WTC11 (cell line): Measurements from ENCODE around the gene TPR. TPM values are rescaled to one million over a fixed set of nuclear protein-coding genes. Genes with fewer than 3 reads are reported as not detected.
"Not testable (repeated sequence)": the region's sequence is repeated elsewhere in the genome, so short reads cannot be mapped to it uniquely, and the experiment has no call there.

Experiments
- ATAC-seq: fragments of 200-7000 bp; cut with Tn5 transposase; 2 replicates; pipeline ENCODE4 v1.10.0; 2021; ENCODE audit warnings: mild to moderate bottlenecking, moderate library complexity
- CTCF ChIA-PET: fragments of 300-600 bp; sonication (Branson Sonifier 250); formaldehyde crosslinking; loops from one replicate; lab custom pipeline; 2021; ENCODE audit warnings: antibody characterized with exemption; lab: Charles Lee
- POLR2A ChIA-PET: fragments of 350-600 bp; sonication (Branson Sonifier 250); formaldehyde crosslinking; loops from one replicate; lab custom pipeline; 2021; ENCODE audit warnings: antibody characterized with exemption; lab: Charles Lee
- DNase-seq: peaks from one replicate; pipeline ENCODE4 v3.0.0; 2021; ENCODE audit warnings: low spot score
- H3K27ac Mint-ChIP-seq: 2 replicates; pipeline ENCODE4 v1.8.0; 2021; ENCODE audit warnings: mixed read lengths
- H3K27me3 Mint-ChIP-seq: 2 replicates; pipeline ENCODE4 v1.8.0; 2021; ENCODE audit warnings: low read depth, mild to moderate bottlenecking, moderate library complexity, mixed read lengths
- H3K36me3 Mint-ChIP-seq: 2 replicates; pipeline ENCODE4 v1.8.0; 2021; ENCODE audit warnings: mixed read lengths
- H3K4me1 Mint-ChIP-seq: 2 replicates; pipeline ENCODE4 v1.8.0; 2022; ENCODE audit warnings: mixed read lengths
- H3K4me3 Mint-ChIP-seq: 2 replicates; pipeline ENCODE4 v1.8.0; 2021; ENCODE audit warnings: mild to moderate bottlenecking, moderate library complexity, mixed read lengths
- H3K9me3 Mint-ChIP-seq: 2 replicates; pipeline ENCODE4 v1.8.0; 2021; ENCODE audit warnings: mixed read lengths
- AR ChIP-seq: fragments of 250-450 bp; sonication (Bioruptor Pico); IDR thresholded peaks from 2 replicates; pipeline ENCODE4 v1.9.0; 2021; ENCODE audit warnings: mild to moderate bottlenecking
- CTCF ChIP-seq: fragments of 200-600 bp; IDR thresholded peaks from 2 replicates; pipeline ENCODE4 v1.8.0; 2022; ENCODE audit warnings: antibody characterized with exemption
- GABPB1 ChIP-seq: sonication (generic); formaldehyde crosslinking; IDR thresholded peaks from 2 replicates; pipeline ENCODE4 v1.8.1; 2023; ENCODE audit warnings: mild to moderate bottlenecking, missing genetic modification reagents
- GRHL2 ChIP-seq: fragments of 250-450 bp; sonication (Bioruptor Pico); IDR thresholded peaks from 2 replicates; pipeline ENCODE4 v1.8.0; 2022; ENCODE audit warnings: mild to moderate bottlenecking, moderate library complexity; ENCODE audit not compliant: insufficient replicate concordance, severe bottlenecking
- MXD4 ChIP-seq: fragments of 250-450 bp; sonication (Bioruptor Pico); IDR thresholded peaks from 2 replicates; pipeline ENCODE4 v1.8.0; 2021; ENCODE audit warnings: mild to moderate bottlenecking, moderate library complexity, borderline replicate concordance
- PRRX2 ChIP-seq: fragments of 250-450 bp; sonication (Bioruptor Pico); IDR thresholded peaks from 2 replicates; pipeline ENCODE4 v1.8.0; 2021; ENCODE audit warnings: mild to moderate bottlenecking
- TEAD1 ChIP-seq: sonication (generic); formaldehyde crosslinking; IDR thresholded peaks from 2 replicates; pipeline ENCODE4 v1.8.0; 2022; ENCODE audit warnings: mild to moderate bottlenecking, missing genetic modification reagents
- ZNF138 ChIP-seq: sonication (generic); formaldehyde crosslinking; conservative IDR thresholded peaks from 2 replicates; pipeline ENCODE4 v1.8.1; 2022; ENCODE audit warnings: mild to moderate bottlenecking, moderate library complexity, missing genetic modification reagents
- ZNF219 ChIP-seq: sonication (generic); formaldehyde crosslinking; IDR thresholded peaks from 2 replicates; pipeline ENCODE4 v1.8.0; 2023; ENCODE audit warnings: missing genetic modification reagents, mild to moderate bottlenecking, borderline replicate concordance
- ZNF416 ChIP-seq: fragments of 250-450 bp; sonication (Bioruptor Pico); IDR thresholded peaks from 2 replicates; pipeline ENCODE4 v1.9.0; 2021; ENCODE audit warnings: mild to moderate bottlenecking, inconsistent platforms
- ZNF423 ChIP-seq: fragments of 250-450 bp; sonication (Bioruptor Pico); IDR thresholded peaks from 2 replicates; pipeline ENCODE4 v2.1.2; 2022; ENCODE audit warnings: mild to moderate bottlenecking, moderate library complexity
- ZNF512 ChIP-seq: sonication (generic); formaldehyde crosslinking; IDR thresholded peaks from 2 replicates; pipeline ENCODE4 v1.8.1; 2022; ENCODE audit warnings: missing genetic modification reagents, borderline replicate concordance
- total RNA-seq: library from RNA; stranded (reverse); gene quantifications from 3 replicates; pipeline ENCODE4 v1.2.3, GENCODE V29; 2021
- TF ChIP-seq, protein P1 (sequence below): fragments of 250-450 bp; sonication (Bioruptor Pico); IDR thresholded peaks from 2 replicates; pipeline ENCODE4 v1.9.0; 2021; ENCODE audit warnings: moderate library complexity, mild to moderate bottlenecking, inconsistent platforms, borderline replicate concordance
- TF ChIP-seq, protein P2 (sequence below): fragments of 250-450 bp; sonication (Bioruptor Pico); IDR thresholded peaks from 2 replicates; pipeline ENCODE4 v1.9.0; 2021; ENCODE audit warnings: mild to moderate bottlenecking, borderline replicate concordance

Gene TPR
- total RNA-seq, 1 experiment from 2014 or later = 119 TPM

DNA sequence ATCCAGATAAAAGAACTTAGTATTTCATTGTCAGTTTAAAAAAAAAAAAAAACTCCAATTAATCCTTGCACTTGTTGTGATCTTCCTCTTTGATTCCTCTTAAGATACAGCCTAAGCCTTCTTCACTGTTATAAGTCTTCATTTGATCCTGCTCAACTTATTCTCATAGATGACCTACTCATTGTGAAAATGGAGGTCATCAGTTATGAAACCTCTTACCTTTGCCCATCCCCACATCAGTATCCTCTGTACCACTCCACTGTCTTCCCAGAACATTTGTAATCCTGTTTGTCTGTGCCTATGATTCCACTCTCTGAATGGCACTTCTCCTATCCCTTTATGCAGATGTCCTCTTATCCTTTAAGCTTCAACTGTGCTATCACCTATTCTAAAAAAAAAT, 28.6 kb upstream of the TPR start (continued):
- TF ChIP-seq ZNF512 (CRISPR knock-in tag) (no peak), CTCF (no peak)
- TF ChIP-seq, protein P1, sequence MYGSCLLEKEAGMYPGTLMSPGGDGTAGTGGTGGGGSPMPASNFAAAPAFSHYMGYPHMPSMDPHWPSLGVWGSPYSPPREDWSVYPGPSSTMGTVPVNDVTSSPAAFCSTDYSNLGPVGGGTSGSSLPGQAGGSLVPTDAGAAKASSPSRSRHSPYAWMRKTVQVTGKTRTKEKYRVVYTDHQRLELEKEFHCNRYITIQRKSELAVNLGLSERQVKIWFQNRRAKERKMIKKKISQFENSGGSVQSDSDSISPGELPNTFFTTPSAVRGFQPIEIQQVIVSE = no peak

DNA sequence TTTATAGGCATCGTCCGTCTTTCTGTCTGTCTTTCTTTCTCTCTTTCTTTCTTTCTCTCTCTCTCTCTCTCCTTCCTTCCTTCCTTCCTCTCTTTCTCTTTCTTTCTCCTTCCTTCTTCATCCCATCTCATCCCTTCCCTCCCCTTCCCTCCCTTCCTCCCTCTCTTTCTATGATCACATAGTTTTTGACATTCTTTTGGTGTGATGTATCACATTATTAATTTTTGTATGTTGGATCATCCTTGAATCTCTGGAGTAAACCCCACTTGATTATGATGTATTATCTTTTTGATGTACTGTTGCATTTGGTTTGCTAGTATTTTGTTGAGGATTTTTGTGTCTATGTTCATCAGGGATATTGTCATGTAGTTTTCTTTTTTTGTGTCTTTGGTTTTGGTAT, 26.4 kb upstream of the TPR start:
- POLR2A ChIA-PET, H3K4me3 Mint-ChIP-seq, H3K4me1 Mint-ChIP-seq, H3K27ac Mint-ChIP-seq, H3K27me3 Mint-ChIP-seq, H3K9me3 Mint-ChIP-seq, ATAC-seq, DNase-seq: not testable (repeated sequence)
- peaks cover 14% of the 10 kb centered on the region for H3K36me3 Mint-ChIP-seq
- CTCF ChIA-PET = interaction anchor here (2.2 kb wide), 1 partner anchor 26 kb away, joined by 6 read pairs; the partner anchor contains the start of genes ODR4 and TPR

GRCh38 chr1:186392711-186393110, 17.7 kb upstream of the TPR start:
- POLR2A ChIA-PET, DNase-seq, H3K27ac Mint-ChIP-seq, H3K4me1 Mint-ChIP-seq, H3K9me3 Mint-ChIP-seq, ATAC-seq, H3K27me3 Mint-ChIP-seq, H3K4me3 Mint-ChIP-seq: not testable (repeated sequence)
- H3K36me3 Mint-ChIP-seq = peaks cover 33% of the 10 kb centered on the region
- CTCF ChIA-PET = interaction anchor here (0.8 kb wide), 1 partner anchor 18 kb away, joined by 3 read pairs; the partner anchor contains the start of gene TPR

- Mint-ChIP-seq H3K9me3 (no peaks in the 10 kb centered on the region), H3K4me1 (no peaks in the 10 kb centered on the region), H3K27ac (no peak overlapping the region), H3K27me3 (no peaks in the 10 kb centered on the region), H3K4me3 (no peak overlapping the region), H3K36me3 (peaks cover 36% of the 10 kb centered on the region)
- DNase-seq = no peak
- no peak for ATAC-seq
- CTCF ChIA-PET = interaction anchor here (0.8 kb wide), 1 partner anchor 17 kb away, joined by 3 read pairs; the partner anchor contains the start of gene TPR
- TF ChIP-seq GABPB1 (CRISPR knock-in tag) = no peak
- TF ChIP-seq ZNF416 (CRISPR knock-in tag) = no peak
- TF ChIP-seq PRRX2 (CRISPR knock-in tag) = no peak
- no peak for TF ChIP-seq AR (CRISPR knock-in tag)
- TF ChIP-seq GRHL2 (CRISPR knock-in tag) = no peak
- no peak for TF ChIP-seq MXD4
- no peak for TF ChIP-seq TEAD1 (CRISPR knock-in tag)
- TF ChIP-seq, protein P2, sequence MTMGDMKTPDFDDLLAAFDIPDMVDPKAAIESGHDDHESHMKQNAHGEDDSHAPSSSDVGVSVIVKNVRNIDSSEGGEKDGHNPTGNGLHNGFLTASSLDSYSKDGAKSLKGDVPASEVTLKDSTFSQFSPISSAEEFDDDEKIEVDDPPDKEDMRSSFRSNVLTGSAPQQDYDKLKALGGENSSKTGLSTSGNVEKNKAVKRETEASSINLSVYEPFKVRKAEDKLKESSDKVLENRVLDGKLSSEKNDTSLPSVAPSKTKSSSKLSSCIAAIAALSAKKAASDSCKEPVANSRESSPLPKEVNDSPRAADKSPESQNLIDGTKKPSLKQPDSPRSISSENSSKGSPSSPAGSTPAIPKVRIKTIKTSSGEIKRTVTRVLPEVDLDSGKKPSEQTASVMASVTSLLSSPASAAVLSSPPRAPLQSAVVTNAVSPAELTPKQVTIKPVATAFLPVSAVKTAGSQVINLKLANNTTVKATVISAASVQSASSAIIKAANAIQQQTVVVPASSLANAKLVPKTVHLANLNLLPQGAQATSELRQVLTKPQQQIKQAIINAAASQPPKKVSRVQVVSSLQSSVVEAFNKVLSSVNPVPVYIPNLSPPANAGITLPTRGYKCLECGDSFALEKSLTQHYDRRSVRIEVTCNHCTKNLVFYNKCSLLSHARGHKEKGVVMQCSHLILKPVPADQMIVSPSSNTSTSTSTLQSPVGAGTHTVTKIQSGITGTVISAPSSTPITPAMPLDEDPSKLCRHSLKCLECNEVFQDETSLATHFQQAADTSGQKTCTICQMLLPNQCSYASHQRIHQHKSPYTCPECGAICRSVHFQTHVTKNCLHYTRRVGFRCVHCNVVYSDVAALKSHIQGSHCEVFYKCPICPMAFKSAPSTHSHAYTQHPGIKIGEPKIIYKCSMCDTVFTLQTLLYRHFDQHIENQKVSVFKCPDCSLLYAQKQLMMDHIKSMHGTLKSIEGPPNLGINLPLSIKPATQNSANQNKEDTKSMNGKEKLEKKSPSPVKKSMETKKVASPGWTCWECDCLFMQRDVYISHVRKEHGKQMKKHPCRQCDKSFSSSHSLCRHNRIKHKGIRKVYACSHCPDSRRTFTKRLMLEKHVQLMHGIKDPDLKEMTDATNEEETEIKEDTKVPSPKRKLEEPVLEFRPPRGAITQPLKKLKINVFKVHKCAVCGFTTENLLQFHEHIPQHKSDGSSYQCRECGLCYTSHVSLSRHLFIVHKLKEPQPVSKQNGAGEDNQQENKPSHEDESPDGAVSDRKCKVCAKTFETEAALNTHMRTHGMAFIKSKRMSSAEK (CRISPR knock-in tag) = no peak
- TF ChIP-seq ZNF138 (CRISPR knock-in tag) = no peak
- TF ChIP-seq ZNF219 = no peak
- no peak for TF ChIP-seq ZNF423 (CRISPR knock-in tag)
- POLR2A ChIA-PET = no interaction called here
Observed at GRCh38 chr1:186391841-186392240, 16.8 kb upstream of the TPR start.
